Colonic mucosa (tissue), 4 donors: Measurements from ENCODE around the gene TBL3. TPM values are rescaled to one million over a fixed set of nuclear protein-coding genes. Genes with fewer than 3 reads are reported as not detected.
"Not testable (repeated sequence)": the region's sequence is repeated elsewhere in the genome, so short reads cannot be mapped to it uniquely, and the experiment has no call there.

Experiments used
- DNase-seq: peaks from one replicate; pipeline ENCODE4 v3.0.0-alpha.2; 2020
- H3K27ac ChIP-seq: fragments of 200-600 bp; one replicate; pipeline ENCODE4 v1.8.0; 2021
- H3K27me3 ChIP-seq: fragments of 200-600 bp; one replicate; pipeline ENCODE4 v1.8.0; 2021
- H3K36me3 ChIP-seq: fragments of 200-600 bp; one replicate; pipeline ENCODE4 v1.8.0; 2021
- H3K4me1 ChIP-seq: fragments of 200-600 bp; one replicate; pipeline ENCODE4 v1.8.0; 2021; ENCODE audit warnings: mild to moderate bottlenecking
- H3K4me3 ChIP-seq: fragments of 200-600 bp; one replicate; pipeline ENCODE4 v1.8.0; 2021
- H3K9ac ChIP-seq, 2 donors: one replicate each; pipeline ENCODE4 v1.7.0; 2013; ENCODE audit warnings: control low read depth in 2 of 2, low read depth in 2 of 2, low read length in 2 of 2
- H3K9me3 ChIP-seq: fragments of 200-600 bp; one replicate; pipeline ENCODE4 v1.8.0; 2021
- CTCF ChIP-seq: fragments of 200-600 bp; IDR thresholded peaks from one replicate; pipeline ENCODE4 v1.8.0; 2022; ENCODE audit warnings: antibody characterized with exemption, mild to moderate bottlenecking
- intact Hi-C: fragments of 100-400 bp; cut with DNase I; formaldehyde crosslinking; loops from one replicate; pipeline ENCODE4 v1.14.1; 2022
- total RNA-seq, 2 donors: library from RNA; stranded (reverse); fragmentation: NEBNext Ultra II Directional in 1 of 2; extraction: Animal tissue kit (Norgen Biotek cat#: 25700) in 1 of 2; gene quantifications; one replicate each; pipeline ENCODE4 v1.2.1, GENCODE V29; 2021
- donor health status: healthy.
- donor health status: DM: no; HTN: no; CAD: no.
- donor health status: DM: no; HTN: no; CAD: no.

Gene TBL3
- total RNA-seq, 2 donors from 2014 or later = 19.4 to 43.1 TPM

GRCh38 chr16:1950559-1950958 is 21.3 kb upstream of the TBL3 start:
- Histone ChIP-seq H3K27ac (no peak overlapping the region), H3K9ac (no peak overlapping the region), H3K9me3 (no peaks in the 10 kb centered on the region), H3K4me3 (no peak overlapping the region), H3K4me1 (no peaks in the 10 kb centered on the region), H3K36me3 (no peaks in the 10 kb centered on the region), H3K27me3 (no peaks in the 10 kb centered on the region)
- intact Hi-C loops = no loop called here
- no peak for DNase-seq
- no peak for TF ChIP-seq CTCF

- Histone ChIP-seq H3K4me3 (no peak overlapping the region), H3K4me1 (no peaks in the 10 kb centered on the region), H3K9me3 (no peaks in the 10 kb centered on the region), H3K36me3 (no peaks in the 10 kb centered on the region), H3K27me3 (no peaks in the 10 kb centered on the region), H3K27ac (no peak overlapping the region), H3K9ac (no peak overlapping the region)
- no peak for TF ChIP-seq CTCF
- intact Hi-C loops = no loop called here
- no peak for DNase-seq
These were observed 18.1 kb upstream of the TBL3 start for GRCh38 chr16:1953734-1954133.

GRCh38 chr16:1957434-1958142 is 14.3 kb upstream of the TBL3 start:
- H3K36me3 ChIP-seq, intact Hi-C loops, H3K4me3 ChIP-seq, H3K4me1 ChIP-seq, DNase-seq, H3K27ac ChIP-seq, H3K9ac ChIP-seq, H3K27me3 ChIP-seq, H3K9me3 ChIP-seq: not testable (repeated sequence)

- H3K4me1 ChIP-seq, intact Hi-C loops, H3K27ac ChIP-seq, H3K9ac ChIP-seq, H3K4me3 ChIP-seq, DNase-seq, H3K9me3 ChIP-seq, H3K36me3 ChIP-seq, H3K27me3 ChIP-seq: not testable (repeated sequence)
These were observed 13.7 kb upstream of the TBL3 start for GRCh38 chr16:1958143-1958491.

GRCh38 chr16:1958715-1959268 is 13.1 kb upstream of the TBL3 start:
- H3K27ac ChIP-seq = peak overlapping the region; percentile 79
- peaks cover 7% of the 10 kb centered on the region for H3K4me1 ChIP-seq
- no peak for DNase-seq
- H3K4me3 ChIP-seq = peak overlapping the region; percentile 83
- H3K36me3 ChIP-seq = no peaks in the 10 kb centered on the region
- peak overlapping the region in 1 of 2 donors; percentile 84 for H3K9ac ChIP-seq
- H3K9me3 ChIP-seq = no peaks in the 10 kb centered on the region
- intact Hi-C loops = no loop called here
- no peak for TF ChIP-seq CTCF
- H3K27me3 ChIP-seq = no peaks in the 10 kb centered on the region

GRCh38 chr16:1959269-1960039 is 12.4 kb upstream of the TBL3 start, which contains the start of gene NDUFB10:
TSS of gene NDUFB10 (plus strand) at chr16:1959538. CDS start at chr16:1959625, 87 bp downstream.
- peak within 1 kb of the TSS; percentile 79 for H3K27ac ChIP-seq
- TF ChIP-seq CTCF = peak; percentile 51
- H3K27me3 ChIP-seq = no peaks in the 10 kb centered on the region
- H3K4me1 ChIP-seq = peaks cover 7% of the 10 kb centered on the region
- H3K9me3 ChIP-seq = no peaks in the 10 kb centered on the region
- no peaks in the 10 kb centered on the region for H3K36me3 ChIP-seq
- peak; percentile 95 for DNase-seq
- peak within 1 kb of the TSS; percentile 84 to 89 for H3K9ac ChIP-seq
- peak within 1 kb of the TSS; percentile 83 for H3K4me3 ChIP-seq
- intact Hi-C loops = no loop called here
